Stimulated activated CD4-positive, alpha-beta T cell treated with anti-CD3 and anti-CD28 coated beads, Interleukin-4, amount 100 ng/mL, for 48 hours (primary cell): ENCODE measurements around the gene FBXO48.

Experiments
- DNase-seq, 2 donors: peaks; one replicate each; pipeline ENCODE4 v3.0.0-alpha.2; 2020; ENCODE audit warnings: low read depth in 2 of 2

Gene FBXO48

DNA sequence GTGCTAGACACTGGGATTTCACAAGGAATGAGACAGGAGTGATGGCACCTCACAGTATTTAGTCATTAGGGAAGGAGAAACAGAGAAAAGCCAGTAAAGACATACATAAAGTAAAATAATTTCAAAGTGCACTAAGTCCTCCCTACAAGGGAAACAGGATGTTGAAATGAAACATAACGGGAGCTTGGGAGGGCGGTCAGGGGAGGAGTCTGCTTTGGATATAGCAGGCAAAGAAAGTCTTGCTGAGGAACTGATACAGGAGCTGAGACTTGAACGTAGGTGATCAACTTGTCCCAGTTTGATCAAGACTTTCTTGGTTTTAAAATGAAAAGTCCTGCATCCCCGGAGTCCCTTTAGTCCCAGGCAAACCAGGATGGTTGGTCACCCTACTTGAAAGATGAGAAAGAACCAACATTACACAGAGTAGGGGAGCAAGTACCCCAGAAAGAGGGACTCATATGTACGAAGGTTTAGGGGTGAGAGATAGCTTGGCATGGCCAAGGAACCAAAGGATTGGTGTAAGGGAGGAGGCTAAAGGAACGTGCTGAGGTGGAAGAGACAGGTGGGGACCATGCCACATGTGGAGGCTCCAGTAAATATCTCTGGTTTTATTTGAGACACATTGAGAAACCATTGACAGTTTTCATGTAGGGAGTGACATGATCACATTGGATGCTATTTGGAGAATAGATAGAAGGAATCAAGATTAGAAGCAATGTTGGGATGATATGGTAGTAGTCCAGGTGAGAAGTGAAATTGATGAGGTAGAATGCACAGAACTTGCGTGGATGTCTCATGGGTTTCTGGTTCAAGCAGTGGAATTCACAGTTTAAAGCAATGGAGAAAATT lies 28.4 kb downstream of the FBXO48 start:
- DNase-seq: no peak

DNA sequence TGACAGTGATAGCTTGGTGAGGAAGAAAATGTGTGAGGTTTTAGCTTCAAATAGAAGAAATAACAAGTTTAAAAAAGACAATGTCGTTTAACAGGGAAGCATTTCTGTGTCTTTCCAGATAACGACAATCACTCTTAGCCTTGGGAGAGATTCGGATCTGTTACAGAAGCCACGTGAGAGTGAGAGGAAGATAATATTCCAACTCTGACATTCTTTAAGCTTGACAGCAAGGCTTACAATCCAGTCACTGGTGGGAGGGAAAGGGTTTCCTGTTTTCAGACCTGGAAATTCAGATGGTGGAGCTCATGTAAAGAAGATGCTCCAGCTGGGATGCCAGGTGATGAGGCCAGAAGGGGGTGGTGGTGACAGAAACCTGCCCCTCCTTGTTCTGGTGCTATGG lies 30.8 kb downstream of the FBXO48 start:
- no peak for DNase-seq

DNA sequence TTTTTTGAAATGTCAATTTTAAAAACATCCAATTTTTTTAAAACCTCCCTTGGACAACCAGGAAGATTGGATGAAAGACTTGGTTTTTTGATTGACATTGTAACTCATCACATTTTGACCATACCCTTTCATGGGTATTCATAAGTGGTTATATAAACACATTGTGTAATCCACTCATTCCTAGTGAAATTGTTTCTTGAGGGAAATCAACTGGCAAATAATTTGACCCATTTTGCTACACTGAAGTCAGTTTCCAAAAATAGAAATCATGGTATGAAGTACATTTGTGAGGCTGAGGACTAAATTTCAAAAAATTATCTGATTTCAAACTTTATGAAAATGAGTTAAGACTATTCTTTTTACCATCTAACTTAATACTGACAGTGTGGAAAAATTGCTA lies 31.5 kb downstream of the FBXO48 start:
- DNase-seq: no peak

DNA sequence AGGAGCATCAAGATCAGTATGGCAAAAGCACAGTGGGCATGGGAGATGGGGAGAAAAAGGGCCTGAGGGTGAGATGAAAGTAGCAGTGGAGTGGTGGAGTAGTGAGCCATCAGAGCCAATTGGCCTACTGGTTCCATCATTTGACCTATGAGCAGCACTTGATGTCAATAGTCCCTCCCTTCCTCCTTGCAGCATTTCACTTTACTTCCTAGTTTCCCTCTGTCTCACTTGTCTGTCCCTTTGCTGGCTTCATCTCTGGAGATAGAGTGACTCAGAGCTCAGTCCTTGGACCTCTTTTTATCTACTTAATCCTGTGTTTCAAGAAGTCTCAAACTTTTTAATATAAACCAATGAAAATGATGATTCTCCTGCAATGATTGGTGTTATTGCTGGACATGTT lies 32.1 kb downstream of the FBXO48 start:
- DNase-seq: no peak

DNA sequence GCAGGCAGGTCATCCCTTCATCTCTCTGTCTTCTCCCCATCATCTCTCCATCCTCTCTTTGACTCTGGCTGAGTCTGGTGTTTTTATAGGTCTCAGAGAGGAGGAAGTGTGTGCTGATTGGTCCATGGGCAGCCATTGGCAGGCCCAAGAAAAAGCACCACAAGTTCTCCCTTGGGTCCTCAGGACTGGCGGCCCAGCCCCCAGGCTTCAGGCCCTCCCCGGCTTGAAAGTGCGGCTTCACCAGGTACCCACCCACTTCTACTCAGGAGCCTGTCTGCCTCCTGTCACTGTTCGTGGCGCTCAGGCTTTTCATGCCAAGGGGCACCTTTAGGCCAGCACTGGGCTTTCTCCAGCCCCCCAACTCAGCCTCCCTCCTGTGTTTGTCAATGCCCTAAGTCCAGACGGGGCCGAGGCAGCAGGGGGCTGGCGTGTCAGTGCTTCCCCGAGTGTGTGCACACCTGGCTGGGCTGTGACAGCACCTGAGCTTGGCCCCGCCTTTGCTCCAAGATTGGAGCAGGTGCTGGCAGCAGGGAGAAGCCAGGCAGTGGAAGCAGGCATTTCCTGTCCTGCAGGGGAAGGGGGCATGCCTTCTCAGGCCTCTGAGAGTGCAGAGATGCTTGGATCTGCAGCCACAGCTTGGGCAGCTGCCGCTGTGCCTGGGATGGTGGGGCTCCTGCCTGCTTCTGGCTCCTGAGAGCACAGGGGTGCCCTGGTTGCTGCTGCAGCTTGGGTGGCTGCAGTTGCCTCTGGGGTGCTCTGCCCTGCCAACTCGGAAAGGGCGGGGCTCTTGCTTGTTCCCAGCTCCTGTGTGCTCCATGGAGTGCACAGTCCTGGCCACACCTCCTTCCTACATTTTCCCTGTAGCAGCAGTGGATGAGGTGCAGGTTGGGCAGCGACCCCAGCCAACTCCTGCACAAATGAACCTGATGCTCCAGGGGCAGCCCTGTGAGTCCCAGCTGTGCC lies 34.1 kb downstream of the FBXO48 start:
- DNase-seq: no peak

DNA sequence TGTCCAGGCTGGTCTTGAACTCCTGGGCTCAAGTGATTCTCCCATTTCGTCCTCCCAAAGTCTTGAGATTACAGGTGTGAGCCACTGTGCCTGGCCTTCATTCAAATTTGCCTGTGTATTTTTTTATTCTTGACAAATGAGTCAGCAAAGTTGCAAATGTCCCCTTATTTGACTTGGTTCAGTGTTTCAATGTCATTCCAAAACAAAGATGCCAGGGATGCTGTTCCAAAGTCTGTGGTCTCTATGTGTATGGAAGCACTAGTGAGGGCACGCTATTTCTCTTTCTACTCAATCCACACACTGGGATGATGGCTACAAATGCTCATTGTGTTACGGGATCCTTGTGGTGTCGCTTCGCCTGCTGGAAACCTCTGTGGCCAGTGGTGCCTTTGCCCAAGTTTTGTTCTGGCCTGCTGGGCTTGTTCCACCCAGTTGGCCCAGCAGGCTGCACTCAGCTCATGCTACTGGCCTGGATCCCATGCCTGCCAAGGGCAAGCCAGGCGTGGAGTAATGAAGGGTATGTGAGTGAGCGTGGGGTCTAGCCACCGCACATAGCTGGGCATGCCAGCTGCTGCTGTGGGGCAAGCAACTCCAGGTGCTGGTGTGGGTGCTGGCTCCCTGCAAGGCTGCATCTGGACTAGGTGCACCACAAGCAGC lies 35.6 kb downstream of the FBXO48 start:
- no peak for DNase-seq

DNA sequence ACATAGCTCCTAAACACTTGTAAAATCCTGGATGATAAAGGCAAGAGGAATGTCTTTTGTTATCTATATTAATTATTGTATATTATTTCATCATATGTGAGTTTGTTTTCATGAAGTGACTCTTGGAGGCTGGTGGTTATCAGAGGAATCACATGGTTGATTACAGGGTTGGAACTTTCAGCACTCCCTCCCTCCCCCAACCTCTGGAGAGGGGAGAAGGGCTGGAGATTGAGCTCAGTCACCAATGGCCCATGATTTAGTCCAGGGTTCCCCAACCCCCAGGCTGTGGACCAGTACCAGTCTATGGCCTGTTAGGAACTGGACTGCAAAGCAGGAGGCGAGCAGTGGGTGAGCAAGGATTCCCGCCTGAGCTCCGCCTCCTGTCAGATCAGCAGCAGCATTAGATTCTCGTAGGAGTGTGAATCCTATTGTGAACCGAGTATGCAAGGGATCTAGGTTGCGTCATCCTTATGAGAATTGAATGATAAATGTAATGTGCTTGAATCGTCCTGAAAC lies 37.7 kb downstream of the FBXO48 start:
- DNase-seq: no peak

DNA sequence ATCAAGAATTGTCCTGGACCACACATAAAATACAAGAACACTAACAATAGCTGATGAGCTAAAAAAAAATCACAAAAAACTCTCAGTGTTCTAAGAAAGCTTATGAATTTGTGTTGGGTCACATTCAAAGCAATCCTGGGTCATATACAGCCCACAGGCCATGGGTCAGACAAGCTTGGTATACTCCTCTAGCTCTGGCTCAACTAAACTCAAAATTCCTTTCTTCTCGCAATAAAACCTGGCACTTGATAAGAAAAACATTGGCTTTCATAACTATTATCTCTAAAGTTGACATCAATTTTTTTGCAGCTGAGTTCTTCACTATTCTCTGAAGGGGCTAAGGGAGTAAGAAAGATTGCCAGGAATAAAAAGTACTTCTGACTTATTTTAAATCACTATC lies 38.3 kb downstream of the FBXO48 start:
- no peak for DNase-seq

DNA sequence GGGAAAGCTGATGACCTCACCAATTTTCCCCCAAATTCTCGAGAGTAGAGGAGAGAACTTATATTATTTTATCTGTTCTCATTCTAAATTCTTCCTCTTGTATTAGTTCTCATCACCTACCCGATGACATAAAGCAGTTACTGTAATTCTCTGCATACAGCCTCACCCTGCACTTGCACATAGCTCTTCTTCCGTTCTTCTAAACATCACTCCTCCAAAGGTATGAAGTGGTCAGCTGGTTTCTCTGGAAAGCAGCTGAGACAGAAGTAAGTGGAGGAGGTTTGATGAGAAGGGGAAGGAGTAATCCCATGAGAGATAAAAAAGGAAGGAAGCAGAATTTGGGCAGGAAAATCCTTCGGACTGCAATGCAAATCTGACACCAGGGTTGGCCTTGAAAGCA lies 39.0 kb downstream of the FBXO48 start:
- DNase-seq: no peak

DNA sequence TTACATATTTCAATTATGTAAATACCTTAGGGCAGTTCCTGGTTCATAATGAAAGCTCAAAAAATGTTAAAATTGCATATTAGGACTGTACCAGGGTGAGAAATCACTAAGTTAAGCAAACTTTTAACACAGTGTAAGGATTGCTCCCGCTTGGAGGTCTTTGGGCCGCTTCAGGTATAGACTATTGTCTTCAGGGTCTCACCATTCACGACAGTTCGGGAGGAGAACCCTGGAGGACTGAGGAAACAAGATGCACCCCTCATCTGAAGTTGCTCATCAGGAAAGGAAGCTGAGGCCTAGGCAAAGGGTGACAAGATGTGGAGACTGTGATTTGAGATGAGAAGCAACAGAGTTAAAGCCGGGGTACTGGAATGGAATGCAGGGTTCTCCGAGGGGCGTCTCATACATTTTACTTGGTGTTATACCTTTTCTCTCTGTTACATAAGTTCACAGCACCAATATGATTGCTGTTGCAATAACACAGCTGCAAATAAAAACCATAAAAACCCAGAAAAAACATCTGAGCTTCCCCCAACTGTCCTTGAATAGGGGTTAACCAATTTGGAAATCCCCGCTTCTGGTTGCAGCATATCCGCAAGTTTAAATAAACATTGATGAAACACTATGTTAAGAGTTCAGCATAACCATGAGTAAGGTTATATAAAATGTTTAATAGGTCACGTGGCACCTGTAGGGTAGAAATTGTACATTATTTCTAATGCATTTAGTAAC lies 40.1 kb downstream of the FBXO48 start:
- no peak for DNase-seq

DNA sequence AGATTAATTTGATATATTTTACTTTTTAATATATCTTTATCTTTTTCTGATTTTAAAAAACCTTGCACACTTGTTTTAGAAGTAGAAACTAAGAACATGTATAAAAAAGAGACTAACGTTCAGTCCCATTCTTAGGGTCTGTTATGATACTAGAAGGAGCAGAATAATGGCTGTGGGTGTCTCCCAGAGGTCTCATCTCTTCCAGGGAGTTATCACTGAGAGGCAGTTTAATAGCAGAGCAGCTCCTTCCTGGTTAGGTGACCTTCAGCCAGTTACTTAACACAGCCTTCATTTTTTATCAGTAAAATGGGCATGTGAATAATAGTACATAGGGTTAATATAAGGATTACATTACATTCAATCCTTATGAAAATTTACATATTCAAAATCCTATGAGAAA lies 40.6 kb downstream of the FBXO48 start:
- DNase-seq: no peak

DNA sequence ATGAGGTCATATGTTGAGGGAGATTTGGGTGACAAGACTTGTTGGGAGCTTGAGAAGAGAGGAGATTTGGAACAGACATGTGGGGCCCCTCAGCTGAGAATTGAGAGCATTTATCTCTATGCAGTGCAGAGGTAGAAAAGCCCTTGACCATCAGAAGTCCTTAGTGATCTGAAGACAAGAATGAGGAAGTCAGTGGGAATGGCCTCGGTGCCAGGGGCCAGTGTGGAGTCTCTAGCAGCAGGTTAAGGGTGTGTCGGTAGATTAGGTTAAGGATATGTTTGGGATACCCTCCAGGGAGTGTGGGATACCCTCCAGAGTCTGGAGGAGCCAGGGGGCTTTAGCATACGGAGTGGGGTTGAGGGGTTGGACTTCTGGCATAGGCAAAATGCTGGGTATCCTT lies 41.6 kb downstream of the FBXO48 start:
- no peak for DNase-seq

DNA sequence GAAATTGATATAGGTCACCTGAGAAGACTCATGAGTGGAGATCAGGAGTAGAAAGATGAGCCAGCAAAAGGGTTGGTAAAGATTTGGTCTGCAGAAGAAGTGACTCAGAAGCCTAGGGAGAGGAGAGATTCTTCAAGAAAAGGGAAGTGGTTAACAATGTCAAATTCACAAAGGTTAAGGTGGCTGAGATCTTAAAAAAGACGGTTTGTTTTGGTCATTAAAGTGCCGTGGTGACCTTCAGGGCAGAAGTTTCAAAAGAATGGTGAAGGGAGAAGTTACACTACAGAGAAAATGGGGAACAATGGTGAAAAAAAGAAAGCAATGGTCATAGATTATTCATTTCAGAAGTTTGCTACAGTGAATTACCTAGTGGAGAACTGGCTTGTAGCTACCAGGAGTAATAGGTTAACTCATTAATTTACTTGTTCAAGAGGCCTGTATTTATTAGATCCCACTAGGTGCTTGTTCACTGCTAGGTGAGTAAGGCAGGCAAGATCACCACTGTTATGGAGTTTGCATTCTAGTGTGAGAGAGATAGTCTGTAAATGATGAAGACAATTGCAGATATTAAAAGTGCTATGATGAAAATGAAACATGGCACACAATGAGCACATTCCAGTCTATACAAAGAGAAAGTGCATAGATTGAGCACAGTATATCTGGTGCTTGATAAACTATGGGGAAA lies 43.0 kb downstream of the FBXO48 start:
- DNase-seq: no peak

DNA sequence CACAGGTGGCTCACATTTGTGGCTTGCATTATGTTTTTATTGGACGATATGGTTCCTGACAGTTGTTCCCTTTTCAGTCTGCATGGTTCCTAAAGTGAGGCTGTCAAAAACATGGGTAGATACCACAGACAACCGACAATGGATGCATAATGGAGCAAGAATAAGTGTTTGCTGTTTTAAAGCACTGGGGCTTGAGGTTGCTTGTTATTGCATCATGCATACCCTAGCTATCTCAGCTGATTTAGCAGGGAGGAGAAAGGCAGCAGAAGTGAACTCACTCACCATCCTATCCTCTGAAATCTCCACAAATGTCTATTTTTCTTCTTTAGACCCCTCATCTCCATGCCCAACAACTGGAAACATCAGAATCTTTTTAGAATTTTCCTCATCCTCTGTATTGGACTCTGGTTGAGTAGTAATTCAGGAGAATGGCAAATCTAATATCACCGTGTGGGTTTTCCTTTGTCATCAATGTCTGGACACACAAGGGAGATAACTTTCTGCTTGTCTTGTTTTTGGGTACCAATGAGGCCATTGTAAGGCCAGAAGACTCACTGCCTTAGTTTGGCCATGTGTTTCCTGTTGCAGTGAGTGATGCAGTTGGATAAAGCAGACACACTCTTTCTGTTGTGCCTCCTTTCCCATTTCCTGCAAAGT lies 46.7 kb downstream of the FBXO48 start:
- DNase-seq: no peak

DNA sequence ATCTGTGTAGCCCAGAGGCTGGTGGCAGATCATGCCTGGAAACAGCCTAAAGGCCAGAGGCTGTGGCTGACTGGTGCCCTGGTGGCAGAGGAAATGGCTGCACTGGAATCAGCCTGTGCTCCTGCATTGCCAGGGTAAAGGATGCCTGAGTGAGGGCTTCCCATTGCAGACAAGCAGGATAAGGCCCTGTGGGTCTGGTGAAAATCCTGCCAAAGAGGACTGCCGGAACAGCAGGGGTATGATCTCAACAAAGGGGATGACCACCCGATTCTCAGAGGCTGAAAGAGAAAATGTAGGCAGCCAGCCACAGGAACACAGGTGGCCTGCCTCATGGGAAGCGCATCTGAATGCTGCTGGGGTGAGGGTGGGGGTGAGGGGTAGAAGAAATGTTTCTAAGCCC lies 48.2 kb downstream of the FBXO48 start:
- DNase-seq: no peak

DNA sequence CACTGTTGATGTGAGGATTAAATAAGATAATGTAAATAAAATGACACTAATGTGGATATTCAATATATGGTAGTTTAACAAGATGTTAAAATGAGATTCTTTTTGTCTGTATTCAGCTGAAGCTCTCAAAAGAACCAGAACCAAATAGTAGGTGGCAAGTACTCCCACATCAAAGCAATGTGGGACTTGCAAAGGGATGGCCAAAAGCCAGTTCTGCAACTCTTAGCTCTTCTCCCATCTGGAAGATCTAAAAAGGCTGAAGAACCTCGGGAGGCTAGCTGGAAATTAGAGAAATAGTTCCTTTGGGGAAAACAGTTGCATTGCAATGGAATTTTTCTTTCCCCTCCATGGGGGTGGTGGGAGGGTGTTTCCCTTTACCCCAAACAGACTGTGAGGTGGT lies 48.7 kb downstream of the FBXO48 start:
- DNase-seq: no peak

DNA sequence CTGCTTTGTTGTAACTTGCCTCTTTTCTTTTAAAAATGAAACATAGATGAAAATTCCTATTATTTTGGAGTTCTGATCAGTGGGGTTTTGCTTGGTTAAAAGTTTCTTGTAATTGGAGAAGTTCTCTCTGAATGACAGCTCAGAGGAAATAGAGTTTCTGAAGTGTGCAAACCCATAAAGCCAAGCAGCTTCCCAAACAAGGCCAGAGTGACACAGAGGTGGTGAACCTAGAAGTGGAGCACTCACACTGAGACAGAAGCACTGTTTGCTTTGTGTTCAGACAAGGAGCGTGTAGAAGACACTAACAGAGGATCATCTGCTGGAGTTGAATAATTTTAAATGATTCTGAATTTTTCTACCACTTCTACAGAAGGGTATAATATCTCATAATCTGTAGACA lies 49.2 kb downstream of the FBXO48 start:
- DNase-seq: no peak

DNA sequence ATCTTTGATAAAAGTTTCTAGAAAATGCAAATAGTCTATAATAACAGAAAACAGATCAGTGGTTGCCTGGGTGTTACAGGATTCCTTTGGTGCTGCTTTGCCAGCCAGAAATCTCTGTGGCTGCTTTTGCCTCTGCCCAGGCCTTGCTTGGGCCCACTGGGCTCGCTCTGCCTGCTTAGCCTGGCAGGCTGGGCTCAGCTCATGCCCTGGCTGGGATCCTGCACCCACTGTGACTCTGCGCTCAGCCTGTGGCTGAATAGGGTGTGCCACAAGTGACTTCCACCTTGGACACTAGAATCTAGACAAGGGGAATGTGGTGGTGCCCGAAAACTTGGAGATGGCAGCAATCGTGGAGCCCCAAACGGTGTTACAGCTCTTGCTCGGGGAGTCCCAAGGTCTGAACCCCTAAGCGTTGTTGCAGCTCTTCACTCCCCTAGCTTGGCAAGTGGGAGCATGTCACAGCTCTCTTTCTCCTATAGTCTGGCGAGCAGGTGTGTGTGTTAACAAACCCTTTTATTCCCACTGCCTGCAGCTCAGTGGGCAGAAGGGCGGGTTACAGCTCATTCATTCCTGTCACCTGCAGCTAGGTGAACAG lies 50.9 kb downstream of the FBXO48 start:
- no peak for DNase-seq

DNA sequence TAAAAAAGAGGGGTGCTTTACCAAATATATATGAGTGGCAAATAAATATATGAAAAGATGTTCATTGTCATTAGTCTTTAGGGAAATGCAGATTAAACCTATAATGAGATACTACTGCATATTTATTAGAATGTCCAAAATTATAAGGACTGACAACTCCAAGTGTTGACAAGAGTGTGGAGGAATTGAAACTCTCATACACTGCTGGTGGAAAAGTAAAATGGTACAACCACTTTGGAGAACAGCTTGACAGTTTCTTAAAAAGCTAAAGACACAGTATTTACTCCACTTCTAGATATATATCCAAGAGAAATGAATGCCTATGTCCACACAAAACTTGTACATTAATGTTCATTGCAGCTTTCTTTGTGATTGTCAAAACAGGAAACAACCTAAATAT lies 51.6 kb downstream of the FBXO48 start:
- no peak for DNase-seq

DNA sequence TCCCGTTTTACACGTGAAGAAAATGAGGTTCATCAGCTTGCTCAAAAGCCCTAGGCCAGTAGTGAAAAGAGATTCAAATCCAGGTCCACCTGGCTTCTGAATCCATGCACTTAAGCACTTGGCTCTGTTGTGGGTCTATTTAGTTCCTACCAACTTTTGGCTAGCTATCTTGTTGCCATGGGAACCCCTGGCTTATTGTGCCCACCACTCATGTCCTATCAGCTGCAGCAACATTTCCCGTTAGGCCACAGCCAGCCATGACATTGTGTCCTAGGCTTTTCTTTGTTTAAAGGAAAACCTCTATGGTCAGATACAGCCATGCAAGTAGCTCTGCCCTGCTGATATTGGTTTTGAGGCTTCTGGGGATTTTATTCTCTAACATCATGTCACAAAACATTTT lies 52.2 kb downstream of the FBXO48 start:
- DNase-seq: no peak
